ENCODE measurements around the gene ARL1. TPM values are rescaled to one million over a fixed set of nuclear protein-coding genes. Genes with fewer than 3 reads are reported as not detected.

Gene ARL1
- total and polyA plus RNA-seq, 10 donors = 12.3 to 64.9 (median 42.3) TPM

- Histone ChIP-seq H3K4me3 (no peak overlapping the region), H3K27ac (no peak overlapping the region), H3K4me1 (no peaks in the 10 kb centered on the region), H3K9me3 (no peaks in the 10 kb centered on the region), H3K36me3 (peaks cover 4 to 99% (median 53%) of the 10 kb centered on the region in 6 donors), H3K27me3 (replicated peaks in 1 of 7) (no peaks in the 10 kb centered on the region)
- no peak for DNase-seq
- intact Hi-C loops (cut with DNase I; ENCODE audit: low total_unique reads) = no loop called here
- WGBS, 5 donors = 62 to 84% (median 73%) methylated on average over 5 of the region's 5 CpGs
- TF ChIP-seq CTCF (IDR thresholded peaks at IDR 0.05 in 8 of 11, conservative IDR thresholded peaks at IDR 0.05 in 3 of 11) = no peak
- TF ChIP-seq POLR2A (IDR thresholded peaks at IDR 0.05) = no peak
- no peak for TF ChIP-seq POLR2AphosphoS5 (IDR thresholded peaks at IDR 0.05)
Observed at GRCh38 chr12:101356794-101357193, 50.8 kb downstream of the ARL1 start.

GRCh38 chr12:101351682-101352081 is 55.9 kb downstream of the ARL1 start:
- Histone ChIP-seq H3K36me3 (peaks cover 4 to 99% (median 77%) of the 10 kb centered on the region in 6 donors), H3K27ac (no peak overlapping the region), H3K9me3 (peaks cover 0 to 19% (median 11%) of the 10 kb centered on the region in 8 donors), H3K4me1 (no peaks in the 10 kb centered on the region), H3K4me3 (no peak overlapping the region), H3K27me3 (replicated peaks in 1 of 7) (no peaks in the 10 kb centered on the region)
- intact Hi-C loops (cut with DNase I; ENCODE audit: low total_unique reads) = no loop called here
- TF ChIP-seq CTCF (IDR thresholded peaks at IDR 0.05 in 8 of 11, conservative IDR thresholded peaks at IDR 0.05 in 3 of 11) (no peak), POLR2AphosphoS5 (IDR thresholded peaks at IDR 0.05) (no peak), POLR2A (IDR thresholded peaks at IDR 0.05) (no peak)
- no peak for DNase-seq
- WGBS, 5 donors = 95 to 99% (median 96%) methylated on average over 4 of the region's 4 CpGs

- H3K27ac ChIP-seq = no peak overlapping the region
- intact Hi-C loops (cut with DNase I; ENCODE audit: low total_unique reads) = no loop called here
- peaks cover 0 to 12% (median 5%) of the 10 kb centered on the region in 8 donors for H3K9me3 ChIP-seq
- H3K27me3 ChIP-seq (replicated peaks in 1 of 7) = no peaks in the 10 kb centered on the region
- peaks cover 0 to 100% (median 86%) of the 10 kb centered on the region in 6 donors for H3K36me3 ChIP-seq
- DNase-seq = no peak
- TF ChIP-seq POLR2AphosphoS5 (IDR thresholded peaks at IDR 0.05) (no peak), POLR2A (IDR thresholded peaks at IDR 0.05) (no peak), CTCF (IDR thresholded peaks at IDR 0.05 in 8 of 11, conservative IDR thresholded peaks at IDR 0.05 in 3 of 11) (no peak)
- WGBS, 5 donors = 94 to 97% (median 95%) methylated on average over 3 of the region's 3 CpGs
- H3K4me1 ChIP-seq = no peaks in the 10 kb centered on the region
- H3K4me3 ChIP-seq = no peak overlapping the region
Observed at GRCh38 chr12:101343893-101344292, 63.7 kb downstream of the ARL1 start.

Small RNA genes lying within 50 kb of the gene (small RNA-seq; reads per million reads assigned to genes)
- gene RF00019 (0 reads per million in 4 donors), gene RNU6-1068P (0 reads per million in 4 donors), gene RPS27P23 (0 reads per million in 4 donors)

Other genes starting within 250 kb of the ARL1 start
- not detected for gene SLC5A8, start 197.5 kb downstream of the ARL1 start, total RNA-seq
- gene SLC5A8, start 197.5 kb downstream of the ARL1 start, polyA plus RNA-seq = under 1 TPM in 2 of 3 donors, not detected in 1; 0.02 TPM
- gene UTP20, start 127.7 kb downstream of the ARL1 start, total RNA-seq = 10 to 100 TPM; 12.1 to 21.5 (median 14.6) TPM
- gene UTP20, start 127.7 kb downstream of the ARL1 start, polyA plus RNA-seq = 1 to 10 TPM; 1.5 to 2.4 (median 1.7) TPM
- 100 to 1,000 TPM in 4 of 7 donors, 10 to 100 TPM in 3; 64.5 to 172 (median 102) TPM for gene SPIC, start 67.6 kb upstream of the ARL1 start, total RNA-seq
- gene SPIC, start 67.6 kb upstream of the ARL1 start, polyA plus RNA-seq = 10 to 100 TPM in 2 of 3 donors, 1 to 10 TPM in 1; 6.7 to 35.7 (median 11.6) TPM
- 1 to 10 TPM in 1 of 7 donors, under 1 TPM in 2, not detected in 4; 0.27 to 2.7 (median 0.92) TPM for gene MYBPC1, start 187.2 kb upstream of the ARL1 start, total RNA-seq
- under 1 TPM; 0.06 to 0.77 (median 0.54) TPM for gene MYBPC1, start 187.2 kb upstream of the ARL1 start, polyA plus RNA-seq

All from spleen (tissue), 11 donors.